ENCODE data around the gene THOC6.

GRCh38 chr16:3015865-3016521 lies 7.8 kb upstream of the THOC6 start:
- TF ChIP-seq, protein P1, sequence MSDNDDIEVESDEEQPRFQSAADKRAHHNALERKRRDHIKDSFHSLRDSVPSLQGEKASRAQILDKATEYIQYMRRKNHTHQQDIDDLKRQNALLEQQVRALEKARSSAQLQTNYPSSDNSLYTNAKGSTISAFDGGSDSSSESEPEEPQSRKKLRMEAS (IDR thresholded peaks at IDR 0.05; ENCODE audit: insufficient read depth, insufficient read length), result no peak
- TF ChIP-seq EZH2 (IDR thresholded peaks at IDR 0.05; ENCODE audit: borderline replicate concordance, low read depth, low read length, severe bottlenecking), result no peak
- TF ChIP-seq, protein P2, sequence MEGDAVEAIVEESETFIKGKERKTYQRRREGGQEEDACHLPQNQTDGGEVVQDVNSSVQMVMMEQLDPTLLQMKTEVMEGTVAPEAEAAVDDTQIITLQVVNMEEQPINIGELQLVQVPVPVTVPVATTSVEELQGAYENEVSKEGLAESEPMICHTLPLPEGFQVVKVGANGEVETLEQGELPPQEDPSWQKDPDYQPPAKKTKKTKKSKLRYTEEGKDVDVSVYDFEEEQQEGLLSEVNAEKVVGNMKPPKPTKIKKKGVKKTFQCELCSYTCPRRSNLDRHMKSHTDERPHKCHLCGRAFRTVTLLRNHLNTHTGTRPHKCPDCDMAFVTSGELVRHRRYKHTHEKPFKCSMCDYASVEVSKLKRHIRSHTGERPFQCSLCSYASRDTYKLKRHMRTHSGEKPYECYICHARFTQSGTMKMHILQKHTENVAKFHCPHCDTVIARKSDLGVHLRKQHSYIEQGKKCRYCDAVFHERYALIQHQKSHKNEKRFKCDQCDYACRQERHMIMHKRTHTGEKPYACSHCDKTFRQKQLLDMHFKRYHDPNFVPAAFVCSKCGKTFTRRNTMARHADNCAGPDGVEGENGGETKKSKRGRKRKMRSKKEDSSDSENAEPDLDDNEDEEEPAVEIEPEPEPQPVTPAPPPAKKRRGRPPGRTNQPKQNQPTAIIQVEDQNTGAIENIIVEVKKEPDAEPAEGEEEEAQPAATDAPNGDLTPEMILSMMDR (IDR thresholded peaks at IDR 0.05; ENCODE audit: extremely low read depth in 1 of 2, insufficient read depth in 1 of 2, low read depth in 1 of 2, low read length in 2 of 2), result no peak

Data from endothelial cell of umbilical vein (primary cell).